Measurements from ENCODE around the gene MUC6.

Gene MUC6

GRCh38 chr11:1000357-1001278, 35.9 kb downstream of the MUC6 start:
- TF ChIP-seq CTCF (IDR thresholded peaks at IDR 0.05; ENCODE audit: low read depth, low read length, missing control alignments) = no peak
- DNase-seq (ENCODE audit: low read depth) = no peak
- no peak overlapping the region for H3K4me3 ChIP-seq (ENCODE audit: low read depth, low read length)

DNA sequence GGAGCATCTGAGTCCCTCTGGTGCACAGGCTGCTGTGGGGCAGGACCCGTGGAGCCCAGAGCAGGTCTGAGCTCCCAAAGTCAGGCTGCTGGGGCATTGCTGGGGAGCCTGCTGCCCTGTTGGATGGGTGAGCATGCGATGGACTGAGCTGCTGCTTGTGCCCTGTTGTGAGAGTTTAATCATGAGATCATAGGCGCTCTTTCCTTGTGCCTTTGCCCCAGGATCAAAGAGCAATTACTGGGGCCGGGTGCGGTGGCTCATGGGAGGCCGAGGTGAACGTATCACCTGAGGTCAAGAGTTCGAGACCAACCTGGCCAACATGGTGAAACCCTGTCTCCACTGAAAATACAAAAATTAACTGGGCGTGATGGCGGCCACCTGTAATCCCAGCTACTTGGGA, 37.5 kb downstream of the MUC6 start:
- no peak for TF ChIP-seq CTCF (IDR thresholded peaks at IDR 0.05; ENCODE audit: low read depth, low read length, missing control alignments)
- DNase-seq (ENCODE audit: low read depth) = no peak
- H3K4me3 ChIP-seq (ENCODE audit: low read depth, low read length) = no peak overlapping the region

DNA sequence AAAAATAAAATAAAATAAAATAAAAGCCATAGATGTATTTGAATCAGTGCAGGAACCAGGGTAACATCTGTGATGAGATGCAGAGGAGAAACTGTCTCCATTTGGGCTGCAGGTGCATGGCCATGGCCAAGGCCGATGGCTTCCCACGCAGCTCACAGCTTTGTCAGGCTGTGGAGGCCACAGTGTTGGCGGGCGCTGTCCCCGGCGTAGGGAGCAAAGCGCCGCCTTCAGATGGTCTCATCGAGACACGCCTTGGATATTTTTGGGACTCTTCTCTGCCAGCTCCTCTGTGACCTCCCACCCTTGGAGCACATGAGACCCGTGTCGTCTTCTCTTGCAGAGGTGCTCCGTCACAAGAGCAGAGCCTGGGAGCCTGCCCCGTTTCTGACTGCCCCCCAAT, 38.6 kb downstream of the MUC6 start:
- no peak for TF ChIP-seq CTCF (IDR thresholded peaks at IDR 0.05; ENCODE audit: low read depth, low read length, missing control alignments)
- no peak for DNase-seq (ENCODE audit: low read depth)

DNA sequence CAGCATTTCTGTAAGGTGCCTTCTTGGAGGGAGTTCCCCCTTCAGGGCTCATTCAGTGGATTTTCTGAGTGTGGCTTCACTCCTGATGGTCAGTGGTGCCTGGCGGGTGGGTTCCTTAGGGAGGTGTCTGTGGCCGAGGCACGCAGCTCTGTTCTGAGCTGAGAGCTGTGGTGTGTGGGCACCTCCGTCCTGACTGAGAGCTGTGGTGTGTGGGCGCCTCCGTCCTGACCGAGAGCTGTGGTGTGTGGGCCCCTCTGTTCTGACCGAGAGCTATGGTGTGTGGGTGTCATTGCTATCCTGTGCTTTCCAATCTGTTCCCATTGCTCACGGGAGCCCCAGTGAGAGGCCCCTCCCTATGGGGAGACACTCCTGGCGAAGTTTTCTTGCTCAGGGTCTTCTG, 39.8 kb downstream of the MUC6 start:
- DNase-seq (ENCODE audit: low read depth) = no peak
- no peak overlapping the region for H3K4me3 ChIP-seq (ENCODE audit: low read depth, low read length)
- TF ChIP-seq CTCF (IDR thresholded peaks at IDR 0.05; ENCODE audit: low read depth, low read length, missing control alignments) = no peak

More for the DNA sequence above, 38.6 kb downstream of the MUC6 start:
- H3K4me3 ChIP-seq (ENCODE audit: low read depth, low read length) = no peak overlapping the region

DNA sequence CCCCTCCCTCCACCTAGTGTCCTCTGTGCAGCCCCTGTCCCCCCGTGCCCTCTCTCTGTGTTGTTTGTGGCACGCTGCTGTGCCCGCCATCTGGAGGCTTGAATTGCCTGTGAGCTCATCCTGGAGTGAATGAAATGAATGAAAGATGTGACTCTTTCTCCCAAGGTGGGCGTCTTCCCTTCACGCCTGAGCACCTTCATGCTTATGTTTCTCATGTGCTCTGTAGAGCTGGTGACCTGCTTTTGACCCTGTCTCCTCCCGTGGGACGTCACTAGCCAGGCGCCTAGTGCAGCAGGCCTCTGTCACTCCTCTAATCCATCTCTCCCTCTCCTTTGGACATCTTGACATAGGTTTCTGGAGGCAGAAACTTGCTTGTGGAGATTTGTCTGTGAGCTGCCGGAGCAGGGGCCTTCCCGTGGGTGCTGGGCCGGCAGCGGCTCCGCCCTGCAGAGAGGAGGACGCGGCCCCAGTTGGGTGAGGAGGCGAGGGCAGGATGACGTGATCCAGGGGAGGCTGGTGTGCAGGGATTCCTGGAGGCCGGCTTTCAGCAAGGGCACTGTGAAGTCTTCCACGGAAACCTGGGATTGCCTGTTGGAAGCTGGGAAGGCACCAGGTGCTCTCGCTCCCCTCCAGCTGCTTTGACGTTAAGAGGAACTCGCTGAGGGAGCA, 40.6 kb downstream of the MUC6 start:
- TF ChIP-seq CTCF (IDR thresholded peaks at IDR 0.05; ENCODE audit: low read depth, low read length, missing control alignments) = no peak
- DNase-seq (ENCODE audit: low read depth) = peak; percentile 59
- no peak overlapping the region for H3K4me3 ChIP-seq (ENCODE audit: low read depth, low read length)

- DNase-seq (ENCODE audit: low read depth) = no peak
- no peak overlapping the region for H3K4me3 ChIP-seq (ENCODE audit: low read depth, low read length)
- TF ChIP-seq CTCF (IDR thresholded peaks at IDR 0.05; ENCODE audit: low read depth, low read length, missing control alignments) = no peak
These were observed 41.3 kb downstream of the MUC6 start for GRCh38 chr11:995044-995751.

Data from GM12864 (cell line).